Measurements from ENCODE around the gene PCDHB1. TPM values are rescaled to one million over a fixed set of nuclear protein-coding genes. Genes with fewer than 3 reads are reported as not detected.

Gene PCDHB1
- total and polyA plus RNA-seq, 2 donors (not counting 3 experiments of a cell fraction or from before 2014, with no cell fraction given) = not detected

GRCh38 chr5:141022384-141022783 is 28.8 kb upstream of the PCDHB1 start:
- no peak overlapping the region for H3K9ac ChIP-seq (replicated peaks; ENCODE audit: extremely low read depth, insufficient read depth, low read length)
- H3K9me1 ChIP-seq (replicated peaks; ENCODE audit: control insufficient read depth, extremely low read depth, insufficient read depth, low read length) = no peaks in the 10 kb centered on the region
- H3K4me2 ChIP-seq (ENCODE audit: insufficient read depth, low read length) = no peak overlapping the region
- no peak overlapping the region for H3K4me3 ChIP-seq (replicated peaks in 1 of 3; ENCODE audit: insufficient read depth in 1 of 3, low read depth in 1 of 3, low read length in 3 of 3)
- no peaks in the 10 kb centered on the region for H3K79me2 ChIP-seq (ENCODE audit: control insufficient read depth, insufficient read depth, low read length)
- POLR2A ChIA-PET = no interaction called here
- TF ChIP-seq JUN (IDR thresholded peaks at IDR 0.05; ENCODE audit: borderline replicate concordance, insufficient read depth, insufficient read length, low read depth) (no peak), CTCF (IDR thresholded peaks at IDR 0.05; ENCODE audit: extremely low read depth in 1 of 2, insufficient read depth in 1 of 2, low read depth in 1 of 2, low read length in 2 of 2) (no peak)
- DNase-seq (ENCODE audit: low read depth, low spot score) (no peak), FAIRE-seq (no peak)
- H4K20me1 ChIP-seq (replicated peaks; ENCODE audit: control insufficient read depth, extremely low read depth, insufficient read depth, low read length) = no peaks in the 10 kb centered on the region
- no TSS peak for BruUV-seq (replicated peaks)
- H3K36me3 ChIP-seq (ENCODE audit: control insufficient read depth in 2 of 2, extremely low read depth in 1 of 2, insufficient read depth in 2 of 2, low read length in 2 of 2) = no peaks in the 10 kb centered on the region
- intact Hi-C loops (cut with micrococcal nuclease) = no loop called here
- CTCF ChIA-PET = no interaction called here
- no peaks in the 10 kb centered on the region for H3K4me1 ChIP-seq (ENCODE audit: control insufficient read depth, extremely low read depth, insufficient read depth, low read length)
- no peaks in the 10 kb centered on the region for H3K27me3 ChIP-seq (ENCODE audit: control insufficient read depth in 2 of 2, insufficient read depth in 2 of 2, low read length in 2 of 2)
- no peak overlapping the region for H2AFZ ChIP-seq (ENCODE audit: low read depth, low read length)
- dilution Hi-C loops (cut with MboI; ENCODE audit: extremely low pct_ligation_motif_present, low sequenced_read_pairs) = no loop called here
- no peaks in the 10 kb centered on the region for H3K9me3 ChIP-seq (replicated peaks; ENCODE audit: control insufficient read depth, insufficient read depth, low read length)
- H3K27ac ChIP-seq (ENCODE audit: insufficient read depth, low read depth, low read length) = no peak overlapping the region

GRCh38 chr5:141031006-141031405 is 20.2 kb upstream of the PCDHB1 start:
- H3K9me1 ChIP-seq (replicated peaks; ENCODE audit: control insufficient read depth, extremely low read depth, insufficient read depth, low read length) = no peaks in the 10 kb centered on the region
- ChIA-PET CTCF (no interaction called here), POLR2A (no interaction called here)
- intact Hi-C loops (cut with micrococcal nuclease) = no loop called here
- no peak for FAIRE-seq
- no TSS peak for BruUV-seq (replicated peaks)
- no peak overlapping the region for H3K4me3 ChIP-seq (replicated peaks in 1 of 3; ENCODE audit: insufficient read depth in 1 of 3, low read depth in 1 of 3, low read length in 3 of 3)
- H3K79me2 ChIP-seq (ENCODE audit: control insufficient read depth, insufficient read depth, low read length) = no peaks in the 10 kb centered on the region
- TF ChIP-seq MYC (IDR thresholded peaks at IDR 0.05; ENCODE audit: low read depth, low read length) (no peak), EZH2 (IDR thresholded peaks at IDR 0.05; ENCODE audit: borderline replicate concordance, low read depth, low read length, severe bottlenecking) (no peak), JUN (IDR thresholded peaks at IDR 0.05; ENCODE audit: borderline replicate concordance, insufficient read depth, insufficient read length, low read depth) (no peak), POLR2A (IDR thresholded peaks at IDR 0.05; ENCODE audit: low read depth, low read length) (no peak), FOS (IDR thresholded peaks at IDR 0.05; ENCODE audit: borderline replicate concordance, insufficient read depth, low read length) (no peak), CTCF (IDR thresholded peaks at IDR 0.05; ENCODE audit: extremely low read depth in 1 of 2, insufficient read depth in 1 of 2, low read depth in 1 of 2, low read length in 2 of 2) (no peak), GATA2 (IDR thresholded peaks at IDR 0.05; ENCODE audit: insufficient read depth, insufficient read length, low read depth, low read length) (no peak), POLR2AphosphoS5 (IDR thresholded peaks at IDR 0.05; ENCODE audit: insufficient read depth, low read depth, low read length) (no peak)
- no peak overlapping the region for H3K9ac ChIP-seq (replicated peaks; ENCODE audit: extremely low read depth, insufficient read depth, low read length)
- no peaks in the 10 kb centered on the region for H4K20me1 ChIP-seq (replicated peaks; ENCODE audit: control insufficient read depth, extremely low read depth, insufficient read depth, low read length)
- no peak overlapping the region for H3K4me2 ChIP-seq (ENCODE audit: insufficient read depth, low read length)
- no peaks in the 10 kb centered on the region for H3K4me1 ChIP-seq (ENCODE audit: control insufficient read depth, extremely low read depth, insufficient read depth, low read length)
- no peak for DNase-seq (ENCODE audit: low read depth, low spot score)
- no peaks in the 10 kb centered on the region for H3K36me3 ChIP-seq (ENCODE audit: control insufficient read depth in 2 of 2, extremely low read depth in 1 of 2, insufficient read depth in 2 of 2, low read length in 2 of 2)
- no peaks in the 10 kb centered on the region for H3K9me3 ChIP-seq (replicated peaks; ENCODE audit: control insufficient read depth, insufficient read depth, low read length)
- dilution Hi-C loops (cut with MboI; ENCODE audit: extremely low pct_ligation_motif_present, low sequenced_read_pairs) = no loop called here
- H3K27ac ChIP-seq (ENCODE audit: insufficient read depth, low read depth, low read length) = no peak overlapping the region
- H2AFZ ChIP-seq (ENCODE audit: low read depth, low read length) = no peak overlapping the region
- H3K27me3 ChIP-seq (ENCODE audit: control insufficient read depth in 2 of 2, insufficient read depth in 2 of 2, low read length in 2 of 2) = no peaks in the 10 kb centered on the region
